ENCODE data around the gene CCDC50.

The CCDC50 gene

DNA sequence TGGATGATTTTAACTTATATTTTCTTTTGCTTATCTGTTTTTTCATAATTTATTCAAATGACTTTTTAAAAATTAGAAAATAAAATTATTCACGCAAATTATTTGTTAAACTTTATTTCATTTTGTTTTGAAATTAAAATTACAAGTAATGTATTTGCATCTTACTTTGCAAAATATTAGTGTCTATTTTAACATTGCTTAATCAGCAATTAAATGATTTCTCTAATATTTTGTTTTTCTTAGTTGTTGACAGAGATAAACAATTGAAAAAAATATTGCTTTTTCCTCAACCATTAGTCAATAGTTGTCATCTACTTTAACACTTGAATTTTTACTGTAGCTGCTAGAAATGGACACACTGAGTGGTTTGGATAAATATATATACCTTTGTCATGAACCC lies 99.0 kb downstream of the CCDC50 start:
- no peak for DNase-seq

DNA sequence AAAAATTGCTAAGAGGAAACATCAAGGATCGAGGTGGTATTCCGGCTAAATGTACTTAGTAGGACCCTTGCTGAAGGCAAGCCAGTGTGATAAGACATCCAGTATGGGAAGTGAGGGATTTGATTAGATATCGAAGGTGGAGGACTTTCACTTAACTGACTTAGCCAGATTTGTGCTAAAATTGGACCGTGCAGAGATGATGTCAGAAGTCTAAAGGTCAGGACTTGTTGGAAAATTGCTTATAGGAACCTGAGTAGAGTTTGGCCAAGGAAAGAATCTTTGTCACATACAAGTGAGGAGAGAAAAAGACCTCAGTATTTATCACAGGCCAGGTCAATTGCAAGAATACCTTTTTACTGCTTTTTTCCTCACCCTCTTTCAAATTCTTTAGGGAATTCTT lies 100.9 kb downstream of the CCDC50 start:
- DNase-seq: no peak

DNA sequence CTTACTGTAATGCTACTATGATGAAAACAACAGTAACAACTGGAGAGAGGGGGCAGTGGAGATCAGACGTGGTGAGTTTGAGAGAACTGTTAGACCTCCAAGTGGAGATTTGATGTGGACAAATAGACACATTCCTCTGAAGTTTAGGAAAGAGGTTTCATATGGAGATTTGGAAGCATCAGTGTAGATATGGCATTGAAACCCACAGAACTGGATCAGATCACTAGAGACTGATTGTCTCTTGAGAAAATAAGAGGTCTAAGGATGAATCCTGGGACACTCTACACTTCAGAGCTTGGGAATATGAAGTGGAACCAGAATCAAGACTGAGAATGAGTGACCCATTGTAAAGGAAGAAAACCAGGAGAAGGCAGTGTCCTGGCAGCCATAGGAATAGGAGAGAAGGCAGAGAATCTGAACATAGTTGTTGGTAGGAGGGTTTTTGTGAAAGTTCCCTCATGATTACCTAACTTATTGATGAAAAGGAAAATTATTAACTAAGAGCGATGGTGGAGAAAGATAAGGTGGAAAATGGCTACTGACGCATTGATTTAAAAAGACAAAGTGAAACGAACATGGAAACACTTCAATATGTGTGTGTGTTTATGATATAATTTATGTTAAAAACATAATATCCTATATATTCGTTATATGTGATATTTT lies 102.1 kb downstream of the CCDC50 start:
- DNase-seq: no peak

DNA sequence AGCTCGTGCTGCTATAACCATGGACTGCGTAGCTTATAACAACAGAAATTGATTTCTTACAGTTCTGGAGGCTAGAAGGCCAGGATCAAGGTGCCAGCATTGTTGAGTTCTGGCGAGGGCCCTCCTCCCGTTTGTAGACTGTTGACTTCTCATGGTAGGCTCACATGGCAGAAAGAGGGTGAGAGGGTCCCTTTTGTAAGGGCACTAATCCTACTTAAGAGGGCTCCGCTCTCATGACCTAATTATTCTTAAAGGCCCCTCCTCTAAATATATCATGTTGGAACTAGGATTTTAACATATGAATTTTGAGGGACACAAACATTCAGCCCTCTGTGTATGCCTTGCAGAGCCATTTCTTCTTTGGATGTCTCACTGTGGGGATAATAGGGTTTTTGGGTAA lies 103.0 kb downstream of the CCDC50 start:
- DNase-seq: no peak

DNA sequence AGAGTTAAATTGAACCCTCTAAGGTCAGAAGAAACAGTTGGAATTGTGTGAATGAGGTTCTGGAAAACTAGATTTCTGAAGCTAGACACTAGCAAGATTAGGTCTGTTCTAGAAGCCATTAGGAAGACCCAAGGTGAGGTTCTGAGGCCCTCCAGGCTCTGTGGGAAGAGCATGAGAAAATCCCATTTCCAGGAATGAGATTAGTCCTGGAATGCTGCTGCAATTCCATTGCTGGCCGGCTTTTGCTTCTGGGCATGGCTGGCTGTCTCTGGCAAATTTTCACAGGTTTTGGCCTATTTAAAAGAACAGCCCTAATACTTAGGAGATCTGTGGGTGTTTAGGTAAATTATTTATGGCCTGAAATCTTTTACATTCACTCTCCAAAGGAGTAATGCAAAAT lies 104.8 kb downstream of the CCDC50 start:
- no peak for DNase-seq

DNA sequence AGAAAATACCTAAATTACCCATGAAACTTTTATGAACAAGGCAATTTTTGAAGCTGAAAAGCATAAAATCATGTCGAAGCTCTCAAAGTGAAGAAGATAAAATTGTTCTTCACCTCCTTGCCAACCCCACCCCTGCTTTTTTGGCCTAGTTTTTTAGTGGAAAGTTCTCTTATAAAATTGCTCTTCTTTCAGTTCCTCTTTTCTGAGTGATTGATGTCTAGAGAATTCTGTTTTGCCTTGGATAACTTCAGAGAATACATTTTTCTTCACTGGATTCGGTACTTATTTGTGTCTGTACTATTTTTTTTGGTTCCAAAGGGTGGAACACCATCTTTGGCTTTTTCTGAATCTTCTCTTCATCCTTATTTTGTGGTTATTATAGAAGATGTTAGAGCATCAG lies 106.8 kb downstream of the CCDC50 start:
- no peak for DNase-seq

DNA sequence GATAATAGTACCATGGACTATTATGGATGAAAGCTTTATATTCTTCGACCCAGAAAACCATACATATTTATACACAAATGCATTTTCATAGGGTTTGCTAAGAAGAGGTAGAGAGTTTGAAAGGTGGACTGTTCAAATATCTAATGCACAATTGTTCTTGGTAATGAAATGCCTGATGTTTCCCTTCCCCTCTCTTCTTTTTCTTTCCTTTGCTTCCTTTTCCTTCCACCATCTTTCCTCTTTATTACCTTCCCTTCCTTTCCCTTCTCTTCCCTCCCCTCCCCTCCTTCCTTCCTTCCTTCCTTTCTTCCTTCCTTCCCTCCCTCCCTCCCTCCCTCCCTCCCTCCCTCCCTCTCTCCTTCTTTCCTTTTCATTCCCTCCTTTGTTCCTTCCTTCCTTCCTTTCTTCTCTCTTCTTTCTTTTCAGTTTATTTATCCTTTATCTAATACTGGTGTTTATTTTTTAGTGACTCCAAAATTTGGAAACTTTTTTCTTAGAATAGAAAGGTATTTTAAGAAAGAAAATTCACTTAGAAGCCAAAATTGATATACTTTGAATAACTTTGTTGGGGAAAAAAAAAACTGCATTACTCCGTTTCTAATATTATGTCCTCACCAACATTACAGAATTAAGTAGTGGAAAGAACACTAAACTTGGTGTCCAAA lies 109.1 kb downstream of the CCDC50 start:
- DNase-seq: no peak

DNA sequence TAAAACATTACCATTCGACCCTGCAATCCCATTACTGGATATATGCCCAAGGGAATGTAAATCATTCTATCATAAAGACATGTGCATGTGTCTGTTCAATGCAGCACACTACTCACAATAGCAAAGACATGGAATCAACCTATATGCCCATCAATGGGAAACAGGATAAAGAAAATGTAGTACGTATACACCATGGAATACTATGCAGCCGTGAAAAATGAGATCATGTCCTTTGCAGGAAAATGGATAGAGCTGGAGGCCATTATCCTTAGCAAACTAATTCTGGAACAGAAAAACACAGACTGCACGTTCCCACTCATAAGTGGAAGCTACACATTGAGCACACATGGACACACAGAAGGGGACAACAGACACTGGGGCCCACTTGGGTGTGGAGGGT lies 111.3 kb downstream of the CCDC50 start:
- DNase-seq: no peak

DNA sequence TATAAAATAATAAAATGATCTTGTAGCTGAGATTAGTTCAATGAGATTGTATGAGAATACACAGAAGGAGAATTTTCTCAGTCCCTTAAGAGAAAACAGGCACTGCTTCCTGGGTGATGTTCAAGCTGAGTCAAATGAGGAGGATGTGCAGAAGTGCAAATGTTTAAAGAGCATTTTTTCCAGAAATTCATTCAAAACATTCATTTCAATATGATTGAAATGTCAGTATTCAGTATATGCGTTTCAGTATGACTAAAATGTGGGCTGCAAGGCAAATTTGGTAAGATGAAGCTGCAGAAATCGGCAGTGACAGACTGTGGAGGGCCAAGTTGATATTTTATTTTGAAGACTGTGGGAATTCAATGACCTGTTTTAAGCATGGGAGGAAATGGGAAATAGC lies 112.5 kb downstream of the CCDC50 start:
- DNase-seq: no peak

DNA sequence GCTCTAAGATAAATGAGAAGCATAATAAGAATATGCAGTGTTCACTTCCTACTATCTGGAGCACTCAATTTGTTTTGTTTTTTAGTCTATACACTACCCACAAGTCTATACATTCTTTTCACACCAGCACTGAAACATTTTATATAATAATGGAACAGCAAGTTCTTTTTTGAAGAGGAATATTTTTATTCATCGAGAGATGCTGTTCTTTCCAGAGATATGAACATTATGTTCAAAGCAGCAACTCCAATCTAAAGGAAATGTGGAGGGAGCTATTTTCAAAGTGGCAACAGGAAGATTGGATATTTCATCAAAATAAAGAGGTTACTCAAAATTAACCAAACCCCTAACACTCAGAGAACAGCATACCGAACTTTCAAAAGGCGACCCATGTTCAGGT lies 115.4 kb downstream of the CCDC50 start:
- DNase-seq: no peak

Data from inflammatory macrophage (primary cell).